ENCODE data around the gene BATF2.
A peak's percentile ranks its signal among the peaks of the same experiment; 100 is the strongest.
"Not testable (repeated sequence)": the region's sequence is repeated elsewhere in the genome, so short reads cannot be mapped to it uniquely, and the experiment has no call there.

Gene BATF2

DNA sequence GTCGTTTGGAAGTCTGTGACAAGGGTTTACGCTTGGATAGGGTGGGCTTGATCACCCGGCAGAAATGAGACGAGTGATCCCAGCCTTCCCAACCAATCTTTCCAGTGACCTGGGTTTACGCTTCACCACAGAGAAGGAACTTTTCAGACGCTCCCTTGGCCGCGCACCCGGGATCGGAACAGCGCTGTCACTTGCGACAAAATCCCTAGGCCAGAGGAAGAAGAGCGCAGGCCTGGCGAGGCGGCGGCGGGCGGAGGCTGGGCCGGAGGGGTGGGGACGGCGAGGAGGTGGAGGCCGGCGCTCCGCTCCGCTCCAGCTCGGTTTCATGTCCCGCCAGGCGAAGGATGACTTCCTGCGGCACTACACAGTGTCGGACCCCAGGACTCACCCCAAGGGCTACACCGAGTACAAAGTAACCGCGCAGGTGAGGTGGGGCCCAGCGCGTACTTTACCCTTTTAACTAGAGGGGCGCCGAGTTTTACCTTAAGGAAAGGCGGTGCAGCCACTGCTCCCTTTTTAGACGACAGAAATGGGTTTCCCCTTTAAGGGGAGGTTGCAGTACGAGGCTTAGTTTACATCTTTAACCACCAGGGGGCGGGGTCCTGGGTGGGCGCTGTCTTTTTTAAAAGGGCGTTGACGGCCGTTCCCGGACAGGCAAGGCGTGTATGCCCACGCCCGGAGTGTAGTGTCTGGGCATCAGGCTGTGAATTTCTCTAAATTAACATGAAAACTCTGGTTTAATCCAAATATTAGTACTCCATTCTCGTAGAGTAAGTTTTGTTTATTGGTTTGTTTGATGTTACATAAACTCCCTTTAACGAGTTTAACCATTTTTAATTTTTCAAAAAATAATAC lies 30.7 kb upstream of the BATF2 start, which contains the start of gene SNX15:
Gene SNX15 (plus strand): TSS at position 227 of the 855 bp plus-strand sequence. CDS start 99 bp downstream, at position 326.
- no peaks in the 10 kb centered on the region for H3K27me3 ChIP-seq (ENCODE audit: control insufficient read depth in 1 of 2, insufficient read depth in 2 of 2, low read length in 2 of 2)
- peak within 1 kb of the TSS; percentile 28 for H3K9ac ChIP-seq (ENCODE audit: low read length)

DNA sequence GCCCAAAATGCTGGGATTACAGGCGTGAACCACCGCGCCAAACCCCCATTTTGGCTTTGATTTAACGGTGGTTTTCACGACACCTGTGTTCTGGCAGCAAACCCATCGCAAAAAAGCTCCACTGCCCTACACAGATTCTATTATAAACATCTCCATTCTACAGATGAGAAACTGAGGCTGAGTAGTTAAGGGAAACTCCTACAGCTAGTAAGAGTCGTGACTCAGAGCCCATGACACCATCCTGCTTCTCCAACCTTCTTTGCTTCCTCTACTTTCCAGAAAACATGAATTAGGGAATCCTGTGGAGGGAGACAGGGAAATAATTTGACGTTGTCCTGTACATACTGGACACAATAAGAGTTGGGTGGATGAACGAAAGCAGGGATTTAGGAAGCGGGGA lies 30.0 kb upstream of the BATF2 start:
- Histone ChIP-seq H3K27me3 (ENCODE audit: control insufficient read depth in 1 of 2, insufficient read depth in 2 of 2, low read length in 2 of 2) (no peaks in the 10 kb centered on the region), H3K4me3 (ENCODE audit: low read depth in 1 of 2, low read length in 2 of 2) (peak overlapping the region in 1 of 2 donors; percentile 68), H3K27ac (ENCODE audit: low read depth, low read length) (peak overlapping the region; percentile 98), H3K4me1 (ENCODE audit: insufficient read depth, low read length) (peaks cover 14% of the 10 kb centered on the region), H3K9me3 (ENCODE audit: low read length) (no peaks in the 10 kb centered on the region), H3K9ac (ENCODE audit: low read length) (no peak overlapping the region), H3K36me3 (ENCODE audit: insufficient read depth, low read length) (peaks cover 6% of the 10 kb centered on the region)

More for the DNA sequence above, 30.7 kb upstream of the BATF2 start, which contains the start of gene SNX15:
- Histone ChIP-seq H3K4me3 (ENCODE audit: low read depth in 1 of 2, low read length in 2 of 2) (peak within 1 kb of the TSS; percentile 68 to 74), H3K27ac (ENCODE audit: low read depth, low read length) (peak within 1 kb of the TSS; percentile 98), H3K36me3 (ENCODE audit: insufficient read depth, low read length) (peaks cover 8% of the 10 kb centered on the region), H3K4me1 (ENCODE audit: insufficient read depth, low read length) (peaks cover 14% of the 10 kb centered on the region), H3K9me3 (ENCODE audit: low read length) (no peaks in the 10 kb centered on the region)

DNA sequence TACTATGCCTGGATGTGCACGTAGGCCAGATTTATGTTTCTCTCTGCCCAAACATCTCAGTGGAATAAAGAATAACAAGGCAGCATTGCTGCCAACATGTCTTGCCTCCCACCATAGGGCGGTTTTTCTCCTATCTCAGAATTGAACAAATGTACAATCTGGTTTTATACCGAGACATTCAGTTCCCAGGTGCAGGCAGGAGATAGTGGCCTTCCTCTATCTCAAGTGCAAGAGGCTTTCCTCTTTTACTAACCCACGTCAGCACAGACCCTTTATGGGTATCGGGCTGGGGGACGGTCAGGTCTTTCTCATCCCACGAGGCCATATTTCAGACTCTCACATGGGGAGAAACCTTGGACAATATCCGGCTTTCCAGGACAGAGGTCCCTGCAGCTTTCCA lies 26.7 kb upstream of the BATF2 start:
- not testable (repeated sequence) for H3K27ac ChIP-seq (ENCODE audit: low read depth, low read length); H3K9me3 ChIP-seq (ENCODE audit: low read length); H3K9ac ChIP-seq (ENCODE audit: low read length); H3K27me3 ChIP-seq (ENCODE audit: control insufficient read depth in 1 of 2, insufficient read depth in 2 of 2, low read length in 2 of 2); H3K4me3 ChIP-seq (ENCODE audit: low read depth in 1 of 2, low read length in 2 of 2)
- peaks cover 12% of the 10 kb centered on the region for H3K4me1 ChIP-seq (ENCODE audit: insufficient read depth, low read length)
- peaks cover 22% of the 10 kb centered on the region for H3K36me3 ChIP-seq (ENCODE audit: insufficient read depth, low read length)

DNA sequence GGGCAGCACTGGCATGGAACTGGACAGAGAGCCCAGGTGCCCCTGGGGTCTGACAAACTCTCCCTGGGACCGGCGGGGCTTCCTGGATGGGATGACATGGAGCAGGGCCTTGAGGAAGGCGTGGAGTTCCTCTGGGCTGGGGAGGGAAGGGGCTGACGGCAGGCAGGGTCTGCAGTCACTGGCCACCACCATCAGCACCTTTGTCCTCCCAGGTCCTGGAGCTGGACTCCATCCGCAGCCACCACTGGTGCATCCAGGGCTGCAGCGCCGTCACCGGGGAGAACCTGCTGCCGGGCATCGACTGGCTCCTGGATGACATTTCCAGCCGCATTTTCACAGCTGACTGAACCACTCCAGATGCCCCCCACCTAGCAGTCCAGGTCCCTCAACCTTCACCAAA lies 24.7 kb upstream of the BATF2 start:
- Histone ChIP-seq H3K36me3 (ENCODE audit: insufficient read depth, low read length) (peaks cover 32% of the 10 kb centered on the region), H3K9me3 (ENCODE audit: low read length) (no peaks in the 10 kb centered on the region), H3K4me1 (ENCODE audit: insufficient read depth, low read length) (peaks cover under 1% of the 10 kb centered on the region), H3K4me3 (ENCODE audit: low read depth in 1 of 2, low read length in 2 of 2) (no peak overlapping the region), H3K9ac (ENCODE audit: low read length) (no peak overlapping the region), H3K27me3 (ENCODE audit: control insufficient read depth in 1 of 2, insufficient read depth in 2 of 2, low read length in 2 of 2) (no peaks in the 10 kb centered on the region), H3K27ac (ENCODE audit: low read depth, low read length) (no peak overlapping the region)

DNA sequence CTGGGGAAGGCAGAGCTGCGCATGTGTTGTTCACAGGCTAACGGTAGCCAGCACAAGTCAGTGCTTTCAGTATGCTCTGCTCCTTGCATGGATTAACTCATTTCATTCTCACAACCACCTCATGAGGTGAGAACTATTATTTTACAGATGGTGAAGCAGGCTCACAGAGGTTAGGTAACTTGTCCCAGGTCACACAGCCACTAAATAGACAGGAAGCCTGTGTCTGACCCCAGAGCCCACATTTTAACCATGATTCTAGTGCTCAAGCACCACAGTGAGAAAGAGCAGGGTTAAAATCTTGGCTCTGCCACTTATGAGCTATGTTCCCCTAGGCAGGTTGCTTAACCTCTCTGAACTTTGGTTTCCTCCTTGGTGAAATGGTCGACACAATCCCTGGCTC lies 24.2 kb upstream of the BATF2 start:
- H3K36me3 ChIP-seq (ENCODE audit: insufficient read depth, low read length) = peaks cover 32% of the 10 kb centered on the region
- no peaks in the 10 kb centered on the region for H3K27me3 ChIP-seq (ENCODE audit: control insufficient read depth in 1 of 2, insufficient read depth in 2 of 2, low read length in 2 of 2)
- no peaks in the 10 kb centered on the region for H3K9me3 ChIP-seq (ENCODE audit: low read length)
- no peaks in the 10 kb centered on the region for H3K4me1 ChIP-seq (ENCODE audit: insufficient read depth, low read length)
- no peak overlapping the region for H3K9ac ChIP-seq (ENCODE audit: low read length)
- no peak overlapping the region for H3K4me3 ChIP-seq (ENCODE audit: low read depth in 1 of 2, low read length in 2 of 2)
- H3K27ac ChIP-seq (ENCODE audit: low read depth, low read length) = no peak overlapping the region

DNA sequence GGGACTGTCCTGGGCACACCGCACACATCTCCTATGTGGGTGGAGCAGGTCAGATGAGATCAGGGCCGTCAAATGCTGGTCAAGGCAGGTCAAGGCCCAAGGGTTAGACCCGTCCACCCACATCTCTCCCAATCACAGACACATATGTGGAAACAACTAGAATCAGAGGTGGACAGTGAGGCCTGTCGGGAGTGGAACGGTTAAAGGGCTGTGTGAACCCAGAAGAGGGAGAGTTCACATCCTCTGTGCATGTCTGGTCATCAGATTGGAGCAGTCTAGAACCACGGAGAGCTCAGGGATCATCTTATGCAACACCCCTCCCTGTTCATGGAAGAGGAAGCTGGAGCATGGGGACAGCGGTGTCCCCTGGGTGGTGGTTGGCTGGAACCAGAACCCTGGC lies 23.1 kb upstream of the BATF2 start:
- Histone ChIP-seq H3K9me3 (ENCODE audit: low read length) (no peaks in the 10 kb centered on the region), H3K27ac (ENCODE audit: low read depth, low read length) (no peak overlapping the region), H3K27me3 (ENCODE audit: control insufficient read depth in 1 of 2, insufficient read depth in 2 of 2, low read length in 2 of 2) (no peaks in the 10 kb centered on the region), H3K9ac (ENCODE audit: low read length) (no peak overlapping the region), H3K36me3 (ENCODE audit: insufficient read depth, low read length) (peaks cover 32% of the 10 kb centered on the region), H3K4me3 (ENCODE audit: low read depth in 1 of 2, low read length in 2 of 2) (no peak overlapping the region), H3K4me1 (ENCODE audit: insufficient read depth, low read length) (peaks cover 6% of the 10 kb centered on the region)

DNA sequence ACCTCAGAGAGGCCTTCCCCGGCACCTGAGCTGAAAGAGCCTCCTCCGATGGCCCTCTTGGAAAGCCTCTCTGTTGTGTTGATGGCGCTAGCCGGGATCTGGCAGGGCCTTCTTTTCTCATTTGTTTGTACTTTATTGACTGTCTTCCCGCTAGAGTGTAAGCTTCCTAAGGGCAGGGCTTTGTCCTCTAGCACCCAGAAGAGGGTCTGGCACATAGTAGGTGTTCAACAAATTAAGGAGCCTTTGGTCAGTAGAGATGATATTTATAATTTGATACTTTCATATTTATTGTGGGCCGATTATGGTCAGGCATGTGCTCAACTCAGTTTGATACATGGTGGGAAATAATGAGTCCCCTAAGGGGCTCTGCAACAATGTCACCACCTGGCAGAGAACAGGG lies 21.2 kb upstream of the BATF2 start:
- Histone ChIP-seq H3K27me3 (ENCODE audit: control insufficient read depth in 1 of 2, insufficient read depth in 2 of 2, low read length in 2 of 2) (no peaks in the 10 kb centered on the region), H3K36me3 (ENCODE audit: insufficient read depth, low read length) (peaks cover 32% of the 10 kb centered on the region), H3K4me1 (ENCODE audit: insufficient read depth, low read length) (peaks cover 11% of the 10 kb centered on the region), H3K9ac (ENCODE audit: low read length) (no peak overlapping the region), H3K4me3 (ENCODE audit: low read depth in 1 of 2, low read length in 2 of 2) (no peak overlapping the region), H3K9me3 (ENCODE audit: low read length) (no peaks in the 10 kb centered on the region), H3K27ac (ENCODE audit: low read depth, low read length) (no peak overlapping the region)

DNA sequence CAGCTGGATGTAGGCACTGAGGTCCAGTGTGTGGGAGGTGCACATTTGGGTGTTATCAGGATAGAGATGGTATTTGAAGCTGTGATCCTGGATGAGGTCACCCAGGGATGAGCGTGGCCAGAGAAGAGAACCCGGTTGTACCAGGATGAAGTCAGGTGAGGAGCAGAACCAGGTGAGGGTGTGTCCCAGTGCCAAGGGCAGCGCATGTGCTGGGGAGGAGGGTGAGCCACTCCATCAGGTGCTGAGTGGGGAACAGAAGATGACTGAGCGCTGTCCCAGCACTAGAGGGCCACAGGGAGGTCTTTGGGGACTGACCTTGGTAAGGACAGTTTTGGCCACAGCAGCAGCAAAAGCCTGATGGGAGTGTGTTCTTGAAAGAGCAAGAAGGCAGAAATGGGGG lies 19.9 kb upstream of the BATF2 start:
- H3K4me3 ChIP-seq (ENCODE audit: low read depth in 1 of 2, low read length in 2 of 2) = no peak overlapping the region
- no peak overlapping the region for H3K27ac ChIP-seq (ENCODE audit: low read depth, low read length)
- H3K27me3 ChIP-seq (ENCODE audit: control insufficient read depth in 1 of 2, insufficient read depth in 2 of 2, low read length in 2 of 2) = no peaks in the 10 kb centered on the region
- no peak overlapping the region for H3K9ac ChIP-seq (ENCODE audit: low read length)
- peaks cover 13% of the 10 kb centered on the region for H3K4me1 ChIP-seq (ENCODE audit: insufficient read depth, low read length)
- H3K36me3 ChIP-seq (ENCODE audit: insufficient read depth, low read length) = peaks cover 27% of the 10 kb centered on the region
- H3K9me3 ChIP-seq (ENCODE audit: low read length) = no peaks in the 10 kb centered on the region

DNA sequence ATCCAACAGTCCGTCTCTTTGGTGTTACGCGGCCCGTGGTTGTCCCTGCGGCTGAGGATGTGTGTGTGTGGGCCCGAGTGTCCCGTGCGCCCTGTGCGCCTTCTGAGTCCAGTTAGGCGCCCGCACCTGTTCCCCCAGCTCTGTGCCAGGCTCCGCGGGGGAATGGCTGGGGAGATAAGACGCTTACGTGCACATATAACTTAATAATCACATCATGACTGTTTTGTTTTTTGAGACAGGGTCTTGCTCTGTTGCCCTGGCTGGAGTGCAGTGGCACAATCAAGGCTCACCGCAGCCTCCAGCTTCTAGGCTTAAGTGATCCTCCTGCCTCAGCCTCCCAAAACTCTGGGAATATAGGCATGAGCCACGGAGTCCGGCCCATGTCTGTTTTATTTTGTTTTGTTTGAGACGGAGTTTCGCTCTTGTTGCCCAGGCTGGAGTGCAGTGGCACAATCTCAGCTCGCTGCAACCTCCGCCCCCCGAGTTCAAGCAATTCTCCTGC lies 18.0 kb upstream of the BATF2 start:
- Histone ChIP-seq H3K36me3 (ENCODE audit: insufficient read depth, low read length) (peaks cover 16% of the 10 kb centered on the region), H3K27ac (ENCODE audit: low read depth, low read length) (peak overlapping the region; percentile 99), H3K4me3 (ENCODE audit: low read depth in 1 of 2, low read length in 2 of 2) (peak overlapping the region; percentile 82 to 92), H3K4me1 (ENCODE audit: insufficient read depth, low read length) (peaks cover 13% of the 10 kb centered on the region), H3K27me3 (ENCODE audit: control insufficient read depth in 1 of 2, insufficient read depth in 2 of 2, low read length in 2 of 2) (no peaks in the 10 kb centered on the region), H3K9ac (ENCODE audit: low read length) (peak overlapping the region; percentile 39), H3K9me3 (ENCODE audit: low read length) (no peaks in the 10 kb centered on the region)

DNA sequence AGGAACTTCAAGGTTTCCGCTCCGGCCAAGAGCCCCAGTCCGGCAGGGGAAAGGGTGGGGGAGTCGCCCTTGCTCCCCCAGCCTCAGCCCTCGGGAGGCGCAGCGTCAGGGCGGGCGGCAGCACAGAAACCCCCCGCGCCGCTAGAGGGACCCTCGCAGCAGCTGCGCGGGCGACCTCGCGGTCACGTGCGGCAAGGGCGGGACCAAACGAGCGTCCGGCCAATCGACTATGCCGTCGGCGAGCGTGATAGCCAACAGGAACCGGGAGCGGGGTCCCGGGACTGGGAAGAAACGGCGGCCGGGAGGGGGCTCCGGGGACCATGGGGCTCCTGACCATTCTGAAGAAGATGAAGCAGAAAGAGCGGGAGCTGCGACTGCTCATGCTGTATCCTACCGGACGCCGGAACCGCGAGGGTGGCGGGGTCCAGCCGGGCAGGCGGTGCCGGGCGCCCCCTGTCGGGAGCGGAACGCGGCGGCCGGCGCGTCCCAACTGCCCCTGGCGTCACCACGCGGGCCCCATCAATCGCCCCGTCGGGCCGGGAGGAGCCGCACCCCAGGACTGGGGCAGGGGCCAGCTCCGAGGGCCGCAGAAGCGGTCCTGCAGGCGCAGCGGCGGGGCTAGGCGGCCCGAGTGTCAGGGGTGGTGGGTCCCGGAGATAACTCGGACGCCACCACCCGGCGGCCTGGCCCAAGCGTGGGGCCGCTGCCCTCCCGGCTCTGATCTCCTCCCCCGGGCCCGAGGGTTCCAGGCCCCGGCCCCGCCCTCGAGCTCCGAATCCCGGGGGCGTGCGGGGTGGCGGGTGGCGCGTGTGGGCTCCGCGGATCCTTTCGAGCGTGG lies 17.3 kb upstream of the BATF2 start, which contains the start of gene ARL2:
Gene ARL2 (plus strand): TSS at position 273 of the 838 bp plus-strand sequence. CDS start 48 bp downstream, at position 321.
- H3K27ac ChIP-seq (ENCODE audit: low read depth, low read length) = peak within 1 kb of the TSS; percentile 99
- H3K9me3 ChIP-seq (ENCODE audit: low read length) = no peaks in the 10 kb centered on the region
- H3K27me3 ChIP-seq (ENCODE audit: control insufficient read depth in 1 of 2, insufficient read depth in 2 of 2, low read length in 2 of 2) = no peaks in the 10 kb centered on the region
- peaks cover 13% of the 10 kb centered on the region for H3K4me1 ChIP-seq (ENCODE audit: insufficient read depth, low read length)
- H3K36me3 ChIP-seq (ENCODE audit: insufficient read depth, low read length) = peaks cover 13% of the 10 kb centered on the region
- peak within 1 kb of the TSS; percentile 82 to 92 for H3K4me3 ChIP-seq (ENCODE audit: low read depth in 1 of 2, low read length in 2 of 2)
- H3K9ac ChIP-seq (ENCODE audit: low read length) = peak within 1 kb of the TSS; percentile 93

Measured in muscle layer of colon (tissue), 2 donors.